HepG2 (cell line): ENCODE data around the gene RETREG2. TPM values are rescaled to one million over a fixed set of nuclear protein-coding genes. Genes with fewer than 3 reads are reported as not detected.
A peak's percentile ranks its signal among the peaks of the same experiment; 100 is the strongest.

Experiments used
- BCL6 ChIP-seq: IDR thresholded peaks from 2 replicates; pipeline ENCODE4 v1.6.1; 2016; ENCODE audit warnings: missing genetic modification reagents, missing compliant biosample characterization
- ELF3 ChIP-seq: IDR thresholded peaks from 2 replicates; pipeline ENCODE4 v1.6.1; 2016; ENCODE audit warnings: missing genetic modification reagents, missing compliant biosample characterization
- HHEX ChIP-seq: IDR thresholded peaks from 2 replicates; pipeline ENCODE4 v1.6.1; 2016; ENCODE audit warnings: control low read depth
- KLF11 ChIP-seq: IDR thresholded peaks from 2 replicates; pipeline ENCODE4 v1.6.1; 2016; ENCODE audit warnings: missing compliant biosample characterization
- NR2F1 ChIP-seq, 2 experiments: fragments of 450-650 bp in 1 of 2; formaldehyde crosslinking in 1 of 2; IDR thresholded peaks; 2 replicates each; pipeline versions ENCODE4 v1.5.0 to v1.6.1; 2016 to 2020; ENCODE audit warnings: mild to moderate bottlenecking in 1 of 2, missing compliant biosample characterization in 1 of 2, missing genetic modification reagents in 1 of 2, moderate library complexity in 1 of 2
- NR2F6 ChIP-seq, 2 experiments: IDR thresholded peaks; 2 replicates each; pipeline ENCODE4 v1.6.1; 2016; ENCODE audit warnings: antibody characterized with exemption in 1 of 2, mild to moderate bottlenecking in 1 of 2
- PPARG ChIP-seq: conservative IDR thresholded peaks from 2 replicates; pipeline ENCODE4 v1.6.1; 2016; ENCODE audit warnings: missing biosample characterization, missing genetic modification reagents
- ZFP36 ChIP-seq: fragments of 150-350 bp; IDR thresholded peaks from 2 replicates; pipeline ENCODE4 v1.6.1; 2018; ENCODE audit warnings: borderline replicate concordance, low read length, low read depth; ENCODE audit not compliant: partially characterized antibody
- ZNF34 ChIP-seq: sonication (generic); formaldehyde crosslinking; IDR thresholded peaks from 2 replicates; pipeline ENCODE4 v1.4.0; 2020; ENCODE audit warnings: mild to moderate bottlenecking, missing genetic modification reagents, borderline replicate concordance
- ZNF614 ChIP-seq: IDR thresholded peaks from 2 replicates; pipeline ENCODE4 v1.6.1; 2018; ENCODE audit warnings: missing biosample characterization, missing genetic modification reagents, inconsistent platforms, borderline replicate concordance
- ZNF879 ChIP-seq: sonication (generic); formaldehyde crosslinking; IDR thresholded peaks from 2 replicates; pipeline ENCODE4 v1.8.1; 2023; ENCODE audit warnings: missing genetic modification reagents
- polyA plus RNA-seq, 8 experiments: library from polyadenylated mRNA; depleted of rRNA in 3 of 8; stranded (reverse) in 7 of 8; unstranded in 1 of 8; fragments of >200 nt; fragmentation: Illumina TruSeq in 4 of 8; extraction: Trizol in 4 of 8; gene quantifications; 2 replicates each; pipeline versions ENCODE4 v1.2.1 to v1.2.3, GENCODE V29; 2011 to 2016; ENCODE audit warnings: low read depth in 4 of 8, missing spikeins in 1 of 8, mixed read lengths in 1 of 8; ENCODE audit not compliant: insufficient read depth in 1 of 8
- total RNA-seq, 5 experiments: library from RNA; depleted of rRNA; stranded (reverse); fragments of >200 nt; fragmentation: Illumina TruSeq; extraction: Trizol; gene quantifications; 2 replicates each; pipeline ENCODE4 v1.2.3, GENCODE V29; 2016; ENCODE audit warnings: low read depth in 1 of 5
- TF ChIP-seq, protein P1 (sequence below): IDR thresholded peaks from 2 replicates; pipeline ENCODE4 v1.6.1; 2012; ENCODE audit warnings: low read depth, low read length, improper control_type of control experiment
- TF ChIP-seq, protein P2 (sequence below): sonication (generic); formaldehyde crosslinking; IDR thresholded peaks from 2 replicates; pipeline ENCODE4 v1.4.0; 2020; ENCODE audit warnings: low read depth, mild to moderate bottlenecking, missing genetic modification reagents
- TF ChIP-seq, protein P3 (sequence below), 2 experiments: sonication (generic) in 1 of 2; formaldehyde crosslinking in 1 of 2; IDR thresholded peaks; 2 replicates each; pipeline versions ENCODE4 v1.4.0 to v1.6.1; 2016 to 2020; ENCODE audit warnings: borderline replicate concordance in 1 of 2, low read depth in 1 of 2, mild to moderate bottlenecking in 1 of 2, missing genetic modification reagents in 1 of 2
- TF ChIP-seq, protein P4 (sequence below): IDR thresholded peaks from 2 replicates; pipeline ENCODE4 v1.6.1; 2016; ENCODE audit warnings: low read depth

RETREG2 gene
- total and polyA plus RNA-seq, 2 of the 13 experiments (the other 11 are each of a cell fraction or from before 2014, with no cell fraction given): 86.0 to 134 TPM

DNA sequence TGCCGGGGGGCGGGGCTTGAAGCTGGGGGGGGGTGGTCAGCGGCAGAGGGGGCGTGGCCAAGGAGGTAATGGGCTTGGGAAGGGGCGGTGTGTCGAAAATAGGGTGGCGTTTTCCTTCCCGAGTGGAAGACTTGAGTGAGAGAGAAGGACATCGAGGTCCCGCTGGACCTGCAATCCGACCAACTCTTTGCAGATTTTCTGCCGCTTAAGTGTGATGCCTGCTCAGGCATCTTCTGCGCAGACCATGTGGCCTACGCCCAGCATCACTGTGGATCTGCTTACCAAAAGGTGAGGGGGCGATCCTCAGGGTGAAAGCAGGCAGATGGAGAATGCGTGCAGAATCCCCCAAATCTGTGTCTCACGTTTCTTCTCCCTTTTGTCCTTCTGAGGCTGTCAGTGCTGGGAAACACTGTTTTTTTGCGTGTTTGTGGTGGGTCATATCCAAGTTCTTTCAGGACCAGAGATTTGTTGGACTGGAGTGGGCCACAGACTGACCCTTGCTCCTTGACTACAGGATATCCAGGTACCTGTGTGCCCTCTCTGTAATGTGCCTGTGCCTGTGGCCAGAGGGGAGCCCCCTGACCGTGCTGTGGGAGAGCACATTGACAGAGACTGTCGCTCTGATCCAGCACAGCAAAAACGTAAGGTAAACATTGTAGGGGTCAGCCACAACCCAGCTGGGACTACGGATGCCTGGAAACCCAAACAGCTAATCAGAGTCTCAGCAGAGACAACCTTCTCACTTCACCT lies 29.2 kb downstream of the RETREG2 start (continued):
- no peak for TF ChIP-seq PPARG
- TF ChIP-seq, protein P1, sequence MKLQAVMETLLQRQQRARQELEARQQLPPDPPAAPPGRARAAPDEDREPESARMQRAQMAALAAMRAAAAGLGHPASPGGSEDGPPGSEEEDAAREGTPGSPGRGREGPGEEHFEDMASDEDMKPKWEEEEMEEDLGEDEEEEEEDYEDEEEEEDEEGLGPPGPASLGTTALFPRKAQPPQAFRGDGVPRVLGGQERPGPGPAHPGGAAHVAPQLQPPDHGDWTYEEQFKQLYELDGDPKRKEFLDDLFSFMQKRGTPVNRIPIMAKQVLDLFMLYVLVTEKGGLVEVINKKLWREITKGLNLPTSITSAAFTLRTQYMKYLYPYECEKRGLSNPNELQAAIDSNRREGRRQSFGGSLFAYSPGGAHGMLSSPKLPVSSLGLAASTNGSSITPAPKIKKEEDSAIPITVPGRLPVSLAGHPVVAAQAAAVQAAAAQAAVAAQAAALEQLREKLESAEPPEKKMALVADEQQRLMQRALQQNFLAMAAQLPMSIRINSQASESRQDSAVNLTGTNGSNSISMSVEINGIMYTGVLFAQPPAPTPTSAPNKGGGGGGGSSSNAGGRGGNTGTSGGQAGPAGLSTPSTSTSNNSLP: no peak
- no peak for TF ChIP-seq ZNF879
- TF ChIP-seq NR2F6 (IDR thresholded peaks at IDR 0.05): no peak
- peak; percentile 64 for TF ChIP-seq NR2F6 (CRISPR knock-in tag; IDR thresholded peaks at IDR 0.05)
- no peak for TF ChIP-seq ZFP36
- peak; percentile 65; the same call in 1 of the 2 replicates for TF ChIP-seq KLF11
- TF ChIP-seq, protein P2, sequence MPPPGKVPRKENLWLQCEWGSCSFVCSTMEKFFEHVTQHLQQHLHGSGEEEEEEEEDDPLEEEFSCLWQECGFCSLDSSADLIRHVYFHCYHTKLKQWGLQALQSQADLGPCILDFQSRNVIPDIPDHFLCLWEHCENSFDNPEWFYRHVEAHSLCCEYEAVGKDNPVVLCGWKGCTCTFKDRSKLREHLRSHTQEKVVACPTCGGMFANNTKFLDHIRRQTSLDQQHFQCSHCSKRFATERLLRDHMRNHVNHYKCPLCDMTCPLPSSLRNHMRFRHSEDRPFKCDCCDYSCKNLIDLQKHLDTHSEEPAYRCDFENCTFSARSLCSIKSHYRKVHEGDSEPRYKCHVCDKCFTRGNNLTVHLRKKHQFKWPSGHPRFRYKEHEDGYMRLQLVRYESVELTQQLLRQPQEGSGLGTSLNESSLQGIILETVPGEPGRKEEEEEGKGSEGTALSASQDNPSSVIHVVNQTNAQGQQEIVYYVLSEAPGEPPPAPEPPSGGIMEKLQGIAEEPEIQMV: peak; percentile 65; the same call in 1 of the 2 replicates
- TF ChIP-seq BCL6: no peak
- TF ChIP-seq, protein P3, sequence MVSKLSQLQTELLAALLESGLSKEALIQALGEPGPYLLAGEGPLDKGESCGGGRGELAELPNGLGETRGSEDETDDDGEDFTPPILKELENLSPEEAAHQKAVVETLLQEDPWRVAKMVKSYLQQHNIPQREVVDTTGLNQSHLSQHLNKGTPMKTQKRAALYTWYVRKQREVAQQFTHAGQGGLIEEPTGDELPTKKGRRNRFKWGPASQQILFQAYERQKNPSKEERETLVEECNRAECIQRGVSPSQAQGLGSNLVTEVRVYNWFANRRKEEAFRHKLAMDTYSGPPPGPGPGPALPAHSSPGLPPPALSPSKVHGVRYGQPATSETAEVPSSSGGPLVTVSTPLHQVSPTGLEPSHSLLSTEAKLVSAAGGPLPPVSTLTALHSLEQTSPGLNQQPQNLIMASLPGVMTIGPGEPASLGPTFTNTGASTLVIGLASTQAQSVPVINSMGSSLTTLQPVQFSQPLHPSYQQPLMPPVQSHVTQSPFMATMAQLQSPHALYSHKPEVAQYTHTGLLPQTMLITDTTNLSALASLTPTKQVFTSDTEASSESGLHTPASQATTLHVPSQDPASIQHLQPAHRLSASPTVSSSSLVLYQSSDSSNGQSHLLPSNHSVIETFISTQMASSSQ (IDR thresholded peaks at IDR 0.05; ENCODE audit: low read depth): no peak
- TF ChIP-seq, protein P3 (CRISPR knock-in tag; IDR thresholded peaks at IDR 0.05; ENCODE audit: borderline replicate concordance): 0 out of 2 replicates have a peak, but pooled peaks have one; percentile 6
- TF ChIP-seq, protein P4, sequence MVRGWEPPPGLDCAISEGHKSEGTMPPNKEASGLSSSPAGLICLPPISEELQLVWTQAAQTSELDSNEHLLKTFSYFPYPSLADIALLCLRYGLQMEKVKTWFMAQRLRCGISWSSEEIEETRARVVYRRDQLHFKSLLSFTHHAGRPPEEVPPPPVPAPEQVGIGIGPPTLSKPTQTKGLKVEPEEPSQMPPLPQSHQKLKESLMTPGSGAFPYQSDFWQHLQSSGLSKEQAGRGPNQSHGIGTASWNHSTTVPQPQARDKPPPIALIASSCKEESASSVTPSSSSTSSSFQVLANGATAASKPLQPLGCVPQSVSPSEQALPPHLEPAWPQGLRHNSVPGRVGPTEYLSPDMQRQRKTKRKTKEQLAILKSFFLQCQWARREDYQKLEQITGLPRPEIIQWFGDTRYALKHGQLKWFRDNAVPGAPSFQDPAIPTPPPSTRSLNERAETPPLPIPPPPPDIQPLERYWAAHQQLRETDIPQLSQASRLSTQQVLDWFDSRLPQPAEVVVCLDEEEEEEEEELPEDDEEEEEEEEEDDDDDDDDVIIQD (CRISPR knock-in tag): no peak
- 0 out of 2 replicates have a peak, but pooled peaks have one; percentile 4 for TF ChIP-seq ZNF614
- TF ChIP-seq NR2F1 (CRISPR knock-in tag; IDR thresholded peaks at IDR 0.05): 0 out of 4 replicates have a peak, but pooled peaks of 1 of the 2 experiments have one; percentile 34
- TF ChIP-seq ELF3 (CRISPR knock-in tag): 0 out of 2 replicates have a peak, but pooled peaks have one; percentile 5
- no peak for TF ChIP-seq HHEX (CRISPR knock-in tag)
- TF ChIP-seq ZNF34 (CRISPR knock-in tag): no peak
